ENCODE measurements around the gene FGF23.

Gene FGF23

DNA sequence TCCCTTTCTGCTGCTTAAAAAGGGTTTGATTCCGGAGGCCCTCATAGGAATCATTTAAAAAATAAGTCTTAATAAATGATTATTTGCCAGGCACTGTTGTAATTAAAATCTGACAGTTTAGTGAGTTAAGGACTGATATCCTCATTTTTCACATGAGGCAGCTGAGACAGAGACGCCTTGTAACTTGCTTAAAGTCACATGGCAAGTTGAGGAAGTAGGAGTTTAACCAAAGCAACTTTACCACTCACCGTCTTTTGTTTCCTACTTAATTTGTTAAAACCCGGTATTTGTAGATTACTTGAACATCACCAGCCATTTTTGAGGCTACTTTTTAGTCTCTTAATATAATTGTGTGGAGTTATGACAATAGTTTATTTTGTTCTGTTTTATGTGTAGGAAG, 56.1 kb downstream of the FGF23 start:
- no peak overlapping the region for H3K27ac ChIP-seq (ENCODE audit: insufficient read depth, low read length, poor library complexity, severe bottlenecking)

DNA sequence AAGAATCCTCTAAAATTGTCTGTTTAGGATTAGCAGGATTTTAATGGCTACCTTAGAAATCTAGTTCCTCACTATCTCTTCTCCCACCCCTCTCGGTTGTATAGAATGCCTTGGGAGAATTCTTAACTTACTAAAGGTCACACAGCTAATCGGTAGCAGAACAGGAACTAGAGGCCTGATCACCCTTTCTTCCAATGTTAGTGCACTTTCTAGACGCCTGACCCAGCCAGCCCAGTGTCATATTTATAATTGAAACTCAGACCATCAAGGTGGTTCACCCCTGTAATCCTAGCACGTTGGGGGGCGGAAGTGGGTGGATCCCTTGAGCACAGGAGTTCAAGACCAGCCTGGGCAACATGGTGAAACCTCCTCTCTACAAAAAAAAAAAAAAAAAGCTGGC, 56.8 kb downstream of the FGF23 start:
- no peaks in the 10 kb centered on the region for H3K36me3 ChIP-seq (ENCODE audit: control insufficient read depth, insufficient read depth, low read length)
- no peak for DNase-seq
- peaks cover 8% of the 10 kb centered on the region for H3K4me1 ChIP-seq (ENCODE audit: control insufficient read depth, insufficient read depth, low read length, poor library complexity, severe bottlenecking)
- H3K4me3 ChIP-seq (ENCODE audit: insufficient read depth, low read depth, low read length, poor library complexity, severe bottlenecking): no peak overlapping the region
- H3K27ac ChIP-seq (ENCODE audit: insufficient read depth, low read length, poor library complexity, severe bottlenecking): no peak overlapping the region
- H3K27me3 ChIP-seq (replicated peaks; ENCODE audit: control insufficient read depth, insufficient read depth, low read length, poor library complexity, severe bottlenecking): no peaks in the 10 kb centered on the region
- no peaks in the 10 kb centered on the region for H3K9me3 ChIP-seq (ENCODE audit: control insufficient read depth, low read length)

More for the DNA sequence above, 56.1 kb downstream of the FGF23 start:
- Histone ChIP-seq H3K9me3 (ENCODE audit: control insufficient read depth, low read length) (no peaks in the 10 kb centered on the region), H3K36me3 (ENCODE audit: control insufficient read depth, insufficient read depth, low read length) (no peaks in the 10 kb centered on the region), H3K4me1 (ENCODE audit: control insufficient read depth, insufficient read depth, low read length, poor library complexity, severe bottlenecking) (peaks cover 8% of the 10 kb centered on the region), H3K27me3 (replicated peaks; ENCODE audit: control insufficient read depth, insufficient read depth, low read length, poor library complexity, severe bottlenecking) (no peaks in the 10 kb centered on the region), H3K4me3 (ENCODE audit: insufficient read depth, low read depth, low read length, poor library complexity, severe bottlenecking) (no peak overlapping the region)
- DNase-seq: no peak

DNA sequence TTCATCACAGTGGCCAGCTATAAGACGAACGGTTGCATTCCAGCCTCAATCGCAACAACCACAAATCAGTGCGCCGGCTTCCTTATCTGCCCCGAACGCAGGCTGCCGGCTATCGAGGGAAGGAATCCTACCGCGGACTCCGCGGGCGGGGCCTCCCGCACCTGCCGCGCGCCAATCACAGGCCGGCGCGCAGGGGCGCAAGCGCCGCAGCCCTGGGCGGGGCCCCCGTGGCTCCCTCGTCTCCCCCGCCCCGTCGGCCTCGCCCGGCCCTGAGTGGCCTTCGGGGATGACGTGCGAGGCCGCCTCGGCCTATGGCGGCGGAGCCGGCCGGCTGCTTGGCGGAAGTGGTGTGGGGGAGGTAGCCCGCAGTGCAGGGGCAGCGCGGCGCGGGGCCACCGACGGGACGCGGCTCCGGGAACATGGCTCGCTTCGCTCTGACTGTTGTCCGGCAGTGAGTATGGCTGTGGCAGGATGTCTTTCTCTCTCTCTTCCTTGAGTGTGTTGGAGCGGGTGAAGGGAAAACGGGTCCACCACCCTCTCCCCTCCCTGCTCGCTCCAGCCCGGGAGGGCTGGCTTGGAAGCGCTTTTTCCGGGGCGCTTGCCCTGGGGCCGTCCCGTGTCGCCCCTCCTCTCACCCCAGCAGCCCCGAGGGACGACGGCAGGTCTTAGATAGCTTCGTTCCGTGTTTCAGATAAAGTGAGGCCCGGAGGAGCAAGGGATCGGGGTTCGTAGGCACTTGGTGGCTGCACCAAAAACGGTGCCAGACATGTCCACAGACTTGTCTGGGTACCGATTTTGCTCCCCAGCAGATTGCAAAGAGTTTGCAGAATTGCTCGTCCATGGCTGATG, 58.4 kb downstream of the FGF23 start, which contains the start of gene TIGAR:
Gene TIGAR, plus strand, starts transcription at position 361 of the 849 bp plus-strand sequence. Its CDS starts 59 bp downstream, at position 420.
- peaks cover 8% of the 10 kb centered on the region for H3K4me1 ChIP-seq (ENCODE audit: control insufficient read depth, insufficient read depth, low read length, poor library complexity, severe bottlenecking)
- no peaks in the 10 kb centered on the region for H3K9me3 ChIP-seq (ENCODE audit: control insufficient read depth, low read length)
- H3K27ac ChIP-seq (ENCODE audit: insufficient read depth, low read length, poor library complexity, severe bottlenecking): peak within 1 kb of the TSS; percentile 82
- peak; percentile 86 to 88 (median 87) for DNase-seq
- no peaks in the 10 kb centered on the region for H3K27me3 ChIP-seq (replicated peaks; ENCODE audit: control insufficient read depth, insufficient read depth, low read length, poor library complexity, severe bottlenecking)
- no peaks in the 10 kb centered on the region for H3K36me3 ChIP-seq (ENCODE audit: control insufficient read depth, insufficient read depth, low read length)
- peak within 1 kb of the TSS; percentile 91 for H3K4me3 ChIP-seq (ENCODE audit: insufficient read depth, low read depth, low read length, poor library complexity, severe bottlenecking)

DNA sequence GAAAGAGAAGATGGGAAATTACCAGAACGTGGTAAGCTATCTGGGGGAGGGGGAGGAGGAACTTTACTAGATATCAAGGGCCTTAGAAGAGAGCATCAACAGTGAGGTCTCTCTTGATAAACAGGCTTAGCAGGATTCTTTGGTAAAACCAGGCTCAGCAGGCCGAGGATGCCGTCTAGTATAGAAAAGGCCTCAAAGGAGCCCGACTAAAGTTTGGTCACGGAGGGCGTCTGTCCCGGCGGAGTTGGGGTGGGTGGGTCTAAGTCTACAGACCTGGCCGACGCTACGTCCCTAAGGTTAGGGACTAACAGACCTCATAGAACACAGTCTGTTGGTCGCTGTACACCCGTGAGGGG, 59.0 kb downstream of the FGF23 start:
- no peaks in the 10 kb centered on the region for H3K36me3 ChIP-seq (ENCODE audit: control insufficient read depth, insufficient read depth, low read length)
- H3K9me3 ChIP-seq (ENCODE audit: control insufficient read depth, low read length): no peaks in the 10 kb centered on the region
- H3K4me3 ChIP-seq (ENCODE audit: insufficient read depth, low read depth, low read length, poor library complexity, severe bottlenecking): peak overlapping the region; percentile 91
- peaks cover 8% of the 10 kb centered on the region for H3K4me1 ChIP-seq (ENCODE audit: control insufficient read depth, insufficient read depth, low read length, poor library complexity, severe bottlenecking)
- H3K27ac ChIP-seq (ENCODE audit: insufficient read depth, low read length, poor library complexity, severe bottlenecking): peak overlapping the region; percentile 82
- H3K27me3 ChIP-seq (replicated peaks; ENCODE audit: control insufficient read depth, insufficient read depth, low read length, poor library complexity, severe bottlenecking): no peaks in the 10 kb centered on the region
- no peak for DNase-seq
